MM.1S (cell line): ENCODE measurements around the gene EBF3.

Experiments used
- DNase-seq: peaks from one replicate; pipeline ENCODE4 v3.0.0-alpha.2; 2015
- H2AFZ ChIP-seq: fragments of 300-600 bp; sonication (generic); 2 replicates; pipeline ENCODE4 v1.6.0; 2016; ENCODE audit warnings: antibody characterized with exemption, low read length
- H3F3A ChIP-seq: fragments of 300-600 bp; sonication (generic); 2 replicates; pipeline ENCODE4 v1.6.1; 2016; ENCODE audit warnings: mild to moderate bottlenecking, antibody characterized with exemption, low read length, moderate library complexity, mixed read lengths; ENCODE audit not compliant: insufficient read depth
- H3K27ac ChIP-seq: fragments of 300-600 bp; sonication (generic); 2 replicates; pipeline ENCODE4 v1.5.1; 2016; ENCODE audit warnings: mild to moderate bottlenecking, low read length
- H3K27me3 ChIP-seq: fragments of 300-600 bp; sonication (generic); replicated peaks from 2 replicates; pipeline ENCODE4 v1.6.0; 2016; ENCODE audit warnings: low read length; ENCODE audit not compliant: insufficient read depth
- H3K36me3 ChIP-seq: fragments of 300-600 bp; sonication (generic); replicated peaks from 2 replicates; pipeline ENCODE4 v1.6.1; 2016; ENCODE audit warnings: mild to moderate bottlenecking, low read length, mixed read lengths; ENCODE audit not compliant: insufficient read depth
- H3K4me1 ChIP-seq: fragments of 300-600 bp; sonication (generic); 2 replicates; pipeline ENCODE4 v1.6.1; 2016; ENCODE audit warnings: low read length, mixed read lengths
- H3K4me2 ChIP-seq: fragments of 300-600 bp; sonication (generic); 2 replicates; pipeline ENCODE4 v1.6.0; 2016; ENCODE audit warnings: low read depth, low read length
- H3K4me3 ChIP-seq: fragments of 300-600 bp; sonication (generic); 2 replicates; pipeline ENCODE4 v1.5.1; 2016; ENCODE audit warnings: low read length, mixed read lengths
- H3K79me2 ChIP-seq: fragments of 300-600 bp; sonication (generic); 2 replicates; pipeline ENCODE4 v1.6.1; 2016; ENCODE audit warnings: mixed run types, low read length, mixed read lengths
- H3K9ac ChIP-seq: fragments of 300-600 bp; sonication (generic); 2 replicates; pipeline ENCODE4 v1.6.1; 2016; ENCODE audit warnings: low read length, mixed read lengths
- H3K9me2 ChIP-seq: fragments of 300-600 bp; sonication (generic); replicated peaks from 2 replicates; pipeline ENCODE4 v1.6.1; 2016; ENCODE audit warnings: mild to moderate bottlenecking, low read length, mixed read lengths; ENCODE audit not compliant: insufficient read depth
- H3K9me3 ChIP-seq: fragments of 300-600 bp; sonication (generic); replicated peaks from 2 replicates; pipeline ENCODE4 v1.6.1; 2016; ENCODE audit warnings: mild to moderate bottlenecking, low read length, mixed read lengths; ENCODE audit not compliant: insufficient read depth
- H4K20me1 ChIP-seq: fragments of 300-600 bp; sonication (generic); 2 replicates; pipeline ENCODE4 v1.6.1; 2016; ENCODE audit warnings: mild to moderate bottlenecking, low read length, moderate library complexity, mixed read lengths; ENCODE audit not compliant: insufficient read depth
- CTCF ChIP-seq: fragments of 300-600 bp; sonication (generic); IDR thresholded peaks from 2 replicates; pipeline ENCODE4 v1.5.1; 2016; ENCODE audit warnings: antibody characterized with exemption, low read length, mixed read lengths
- EZH2 ChIP-seq: fragments of 300-600 bp; sonication (generic); optimal IDR thresholded peaks from 2 replicates; pipeline ENCODE3; 2017; ENCODE audit warnings: low read depth, mild to moderate bottlenecking, antibody characterized with exemption, low read length, mixed read lengths
- EZH2phosphoT487 ChIP-seq: fragments of 300-600 bp; sonication (generic); IDR thresholded peaks from 2 replicates; pipeline ENCODE4 v1.6.1; 2018; ENCODE audit warnings: antibody characterized with exemption, low read length

EBF3 gene

GRCh38 chr10:129888784-129889616 is 75.1 kb downstream of the EBF3 start:
- Histone ChIP-seq H3K9me3 (no peaks in the 10 kb centered on the region), H3K79me2 (no peaks in the 10 kb centered on the region), H4K20me1 (no peaks in the 10 kb centered on the region), H3K27me3 (peaks cover 17% of the 10 kb centered on the region), H3K36me3 (no peaks in the 10 kb centered on the region), H3K9me2 (no peaks in the 10 kb centered on the region), H3F3A (no peaks in the 10 kb centered on the region), H2AFZ (no peak overlapping the region), H3K4me2 (no peak overlapping the region), H3K27ac (no peak overlapping the region), H3K4me1 (no peaks in the 10 kb centered on the region), H3K4me3 (no peak overlapping the region), H3K9ac (no peak overlapping the region)
- TF ChIP-seq EZH2phosphoT487: no peak
- TF ChIP-seq CTCF: peak; percentile 28
- DNase-seq: no peak

GRCh38 chr10:129887986-129888783 is 75.9 kb downstream of the EBF3 start:
- TF ChIP-seq CTCF (no peak), EZH2 (no peak), EZH2phosphoT487 (no peak)
- H3K9me3 ChIP-seq: no peaks in the 10 kb centered on the region
- H3K4me1 ChIP-seq: no peaks in the 10 kb centered on the region
- H3K36me3 ChIP-seq: no peaks in the 10 kb centered on the region
- peaks cover 17% of the 10 kb centered on the region for H3K27me3 ChIP-seq
- no peak overlapping the region for H3K27ac ChIP-seq
- no peaks in the 10 kb centered on the region for H3K9me2 ChIP-seq
- no peak for DNase-seq
- no peaks in the 10 kb centered on the region for H3K79me2 ChIP-seq
- H3K9ac ChIP-seq: no peak overlapping the region
- no peaks in the 10 kb centered on the region for H4K20me1 ChIP-seq
- no peaks in the 10 kb centered on the region for H3F3A ChIP-seq
- no peak overlapping the region for H3K4me2 ChIP-seq
- H2AFZ ChIP-seq: no peak overlapping the region
- no peak overlapping the region for H3K4me3 ChIP-seq

- H3K4me1 ChIP-seq: no peaks in the 10 kb centered on the region
- H3F3A ChIP-seq: no peaks in the 10 kb centered on the region
- no peaks in the 10 kb centered on the region for H3K36me3 ChIP-seq
- no peaks in the 10 kb centered on the region for H3K9me2 ChIP-seq
- no peak for TF ChIP-seq CTCF
- TF ChIP-seq EZH2: no peak
- TF ChIP-seq EZH2phosphoT487: no peak
- no peaks in the 10 kb centered on the region for H3K79me2 ChIP-seq
- no peak overlapping the region for H3K9ac ChIP-seq
- H3K4me2 ChIP-seq: no peak overlapping the region
- H3K9me3 ChIP-seq: no peaks in the 10 kb centered on the region
- no peak overlapping the region for H3K27ac ChIP-seq
- H3K27me3 ChIP-seq: peaks cover 12% of the 10 kb centered on the region; the same call in 1 of the 2 replicates
- H3K4me3 ChIP-seq: no peak overlapping the region
- no peaks in the 10 kb centered on the region for H4K20me1 ChIP-seq
- H2AFZ ChIP-seq: no peak overlapping the region
- no peak for DNase-seq
Observed at GRCh38 chr10:129887381-129887905, 76.6 kb downstream of the EBF3 start.
